Peyer's patch (tissue), 4 donors: ENCODE results near the gene DLL3. TPM values are rescaled to one million over a fixed set of nuclear protein-coding genes. Genes with fewer than 3 reads are reported as not detected.

Experiments
- DNase-seq, 3 donors: peaks; one replicate each; pipeline ENCODE4 v3.0.0-alpha.2; 2017 to 2019
- H3K27ac ChIP-seq, 4 donors: fragments of 200-600 bp; sonication (generic); one replicate each; pipeline ENCODE4 v1.5.1; 2016 to 2019
- H3K27me3 ChIP-seq, 2 donors: fragments of 200-600 bp; sonication (generic); one replicate each; pipeline ENCODE4 v1.5.1; 2019
- H3K36me3 ChIP-seq, 3 donors: fragments of 200-600 bp; sonication (generic); one replicate each; pipeline ENCODE4 v1.5.1; 2016 to 2019
- H3K4me1 ChIP-seq, 4 donors: fragments of 200-600 bp; sonication (generic); one replicate each; pipeline ENCODE4 v1.5.1; 2016 to 2019
- H3K4me3 ChIP-seq, 4 donors: fragments of 200-600 bp; sonication (generic); 1 replicate in 3 of 4; 2 replicates in 1 of 4; pipeline ENCODE4 v1.5.1; 2016 to 2019; ENCODE audit warnings: mild to moderate bottlenecking in 1 of 4
- H3K9me3 ChIP-seq, 4 donors: fragments of 200-600 bp; sonication (generic); one replicate each; pipeline ENCODE4 v1.5.1; 2016 to 2019; ENCODE audit warnings: mild to moderate bottlenecking in 1 of 4
- POLR2A ChIP-seq, 2 donors: fragments of 450-650 bp; IDR thresholded peaks; one replicate each; pipeline ENCODE4 v1.5.1; 2017; ENCODE audit warnings: antibody characterized with exemption in 2 of 2, mild to moderate bottlenecking in 2 of 2, moderate library complexity in 2 of 2
- total RNA-seq, 4 donors: library from RNA; depleted of rRNA; stranded (reverse); fragments of >200 nt; gene quantifications; one replicate each; pipeline ENCODE4 v1.1.0, GENCODE V29; 2016
- TF ChIP-seq, protein P1 (sequence below), 6 experiments: fragments of 450-650 bp in 4 of 6; fragments of 200-600 bp in 2 of 6; sonication (generic) in 1 of 6; IDR thresholded peaks; one replicate each; pipeline ENCODE4 v1.5.1; 2017 to 2019; ENCODE audit warnings: antibody characterized with exemption in 6 of 6, mild to moderate bottlenecking in 3 of 6, moderate library complexity in 1 of 6

The DLL3 gene
- total RNA-seq, 4 donors from 2014 or later: 0.47 to 0.67 TPM; not detected in 2

DNA sequence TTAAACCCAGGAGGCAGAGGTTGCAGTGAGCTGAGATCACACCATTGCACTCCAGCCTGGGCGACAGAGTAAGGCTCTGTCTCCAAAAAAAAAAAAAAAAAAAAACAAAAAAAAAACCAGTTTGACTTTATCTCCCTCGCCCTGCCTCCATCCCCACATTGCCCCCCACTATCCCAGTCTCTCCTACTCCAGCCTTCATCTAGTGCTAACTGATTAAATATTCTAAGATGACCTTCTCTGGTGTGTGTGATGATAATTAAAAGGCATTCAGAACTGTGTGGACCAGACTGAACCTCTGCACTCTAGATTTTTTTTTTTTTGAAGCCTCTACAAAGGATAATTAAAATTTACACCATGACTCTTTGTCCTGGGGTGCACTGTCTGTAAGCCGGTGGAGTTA, 6.0 kb upstream of the DLL3 start:
- no peak for DNase-seq
- Histone ChIP-seq H3K9me3 (no peaks in the 10 kb centered on the region), H3K27ac (no peak overlapping the region), H3K36me3 (peaks cover 0 to 36% (median 0%) of the 10 kb centered on the region in 3 donors), H3K27me3 (peaks cover 0 to 3% of the 10 kb centered on the region in 2 donors), H3K4me3 (no peak overlapping the region), H3K4me1 (peaks cover 0 to 3% (median 2%) of the 10 kb centered on the region in 4 donors)
- no peak for TF ChIP-seq POLR2A (IDR thresholded peaks at IDR 0.05)
- TF ChIP-seq, protein P1, sequence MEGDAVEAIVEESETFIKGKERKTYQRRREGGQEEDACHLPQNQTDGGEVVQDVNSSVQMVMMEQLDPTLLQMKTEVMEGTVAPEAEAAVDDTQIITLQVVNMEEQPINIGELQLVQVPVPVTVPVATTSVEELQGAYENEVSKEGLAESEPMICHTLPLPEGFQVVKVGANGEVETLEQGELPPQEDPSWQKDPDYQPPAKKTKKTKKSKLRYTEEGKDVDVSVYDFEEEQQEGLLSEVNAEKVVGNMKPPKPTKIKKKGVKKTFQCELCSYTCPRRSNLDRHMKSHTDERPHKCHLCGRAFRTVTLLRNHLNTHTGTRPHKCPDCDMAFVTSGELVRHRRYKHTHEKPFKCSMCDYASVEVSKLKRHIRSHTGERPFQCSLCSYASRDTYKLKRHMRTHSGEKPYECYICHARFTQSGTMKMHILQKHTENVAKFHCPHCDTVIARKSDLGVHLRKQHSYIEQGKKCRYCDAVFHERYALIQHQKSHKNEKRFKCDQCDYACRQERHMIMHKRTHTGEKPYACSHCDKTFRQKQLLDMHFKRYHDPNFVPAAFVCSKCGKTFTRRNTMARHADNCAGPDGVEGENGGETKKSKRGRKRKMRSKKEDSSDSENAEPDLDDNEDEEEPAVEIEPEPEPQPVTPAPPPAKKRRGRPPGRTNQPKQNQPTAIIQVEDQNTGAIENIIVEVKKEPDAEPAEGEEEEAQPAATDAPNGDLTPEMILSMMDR (IDR thresholded peaks at IDR 0.05): no peak

DNA sequence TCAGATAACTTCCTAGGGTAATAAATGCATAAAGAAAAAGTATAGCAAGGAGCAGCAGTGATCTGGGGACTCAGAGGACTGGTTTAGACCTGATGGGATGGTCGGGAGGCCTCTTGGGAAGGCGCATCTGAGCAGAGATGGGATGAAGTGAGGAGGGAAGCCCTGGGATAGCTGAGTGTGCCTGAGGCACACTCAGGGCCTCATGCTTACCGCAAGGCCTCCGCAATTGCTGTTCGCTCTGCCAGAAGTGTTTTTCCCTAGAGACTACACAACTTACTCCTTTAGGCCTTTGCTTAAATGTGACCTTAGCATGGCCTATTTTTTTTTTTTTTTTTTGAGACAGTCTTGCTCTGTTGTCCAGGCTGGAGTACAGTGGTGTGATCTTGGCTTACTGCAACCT, 4.1 kb upstream of the DLL3 start:
- Histone ChIP-seq H3K9me3 (no peaks in the 10 kb centered on the region), H3K27ac (no peak overlapping the region), H3K4me1 (peaks cover 0 to 19% (median 15%) of the 10 kb centered on the region in 4 donors), H3K27me3 (peaks cover 0 to 17% of the 10 kb centered on the region in 2 donors), H3K4me3 (no peak overlapping the region), H3K36me3 (peaks cover 0 to 19% (median 0%) of the 10 kb centered on the region in 3 donors)
- DNase-seq: no peak
- TF ChIP-seq POLR2A (IDR thresholded peaks at IDR 0.05): no peak
- TF ChIP-seq, protein P1 (IDR thresholded peaks at IDR 0.05): no peak

DNA sequence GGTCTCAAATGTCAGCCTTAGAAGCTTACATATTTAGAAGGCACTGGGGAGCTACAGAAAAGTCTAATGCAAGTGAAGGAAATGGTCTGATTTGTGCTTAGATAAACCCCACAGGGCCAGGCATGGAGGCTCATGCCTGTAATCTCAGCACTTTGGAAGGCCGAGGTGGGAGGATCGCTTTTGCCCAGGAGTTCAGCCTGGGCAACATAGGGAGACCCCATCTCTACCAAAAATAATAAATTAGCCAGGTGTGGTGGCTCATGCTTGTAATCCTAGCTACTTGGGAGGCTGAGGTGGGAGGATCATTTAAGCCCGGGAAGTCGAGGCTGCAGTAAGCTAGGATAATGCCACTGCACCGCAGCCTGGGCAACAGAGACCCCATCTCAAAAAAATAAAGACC, 2.7 kb upstream of the DLL3 start:
- DNase-seq: no peak
- H3K27ac ChIP-seq: no peak overlapping the region
- no peaks in the 10 kb centered on the region for H3K9me3 ChIP-seq
- H3K4me3 ChIP-seq: no peak overlapping the region
- no peak for TF ChIP-seq POLR2A (IDR thresholded peaks at IDR 0.05)
- TF ChIP-seq, protein P1 (IDR thresholded peaks at IDR 0.05): no peak
- H3K36me3 ChIP-seq: peaks cover 0 to 5% (median 0%) of the 10 kb centered on the region in 3 donors
- H3K27me3 ChIP-seq: peaks cover 0 to 17% of the 10 kb centered on the region in 2 donors
- peaks cover 0 to 19% (median 15%) of the 10 kb centered on the region in 4 donors for H3K4me1 ChIP-seq

DNA sequence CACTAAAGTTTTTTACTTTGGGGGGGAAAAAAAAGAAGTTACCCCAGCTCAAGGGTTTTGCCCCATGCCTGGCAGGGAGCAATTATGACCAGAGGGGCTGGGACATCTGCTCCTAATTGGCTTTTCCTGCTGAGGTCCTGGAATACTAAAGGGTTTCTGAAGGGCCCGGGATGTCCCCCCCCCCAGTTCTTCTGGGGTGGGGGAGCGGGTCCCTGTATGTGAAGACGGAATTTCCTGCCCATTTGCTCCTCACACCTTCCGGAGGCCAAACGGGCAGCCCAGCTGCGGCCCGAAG, 1.1 kb upstream of the DLL3 start:
- H3K36me3 ChIP-seq: no peaks in the 10 kb centered on the region
- peaks cover 0 to 17% of the 10 kb centered on the region in 2 donors for H3K27me3 ChIP-seq
- no peaks in the 10 kb centered on the region for H3K9me3 ChIP-seq
- H3K27ac ChIP-seq: no peak overlapping the region
- peaks cover 0 to 21% (median 15%) of the 10 kb centered on the region in 4 donors for H3K4me1 ChIP-seq
- peak overlapping the region in 2 of 4 donors; percentile 7 to 33 for H3K4me3 ChIP-seq
- no peak for TF ChIP-seq POLR2A (IDR thresholded peaks at IDR 0.05)
- TF ChIP-seq, protein P1 (IDR thresholded peaks at IDR 0.05): no peak
- no peak for DNase-seq

DNA sequence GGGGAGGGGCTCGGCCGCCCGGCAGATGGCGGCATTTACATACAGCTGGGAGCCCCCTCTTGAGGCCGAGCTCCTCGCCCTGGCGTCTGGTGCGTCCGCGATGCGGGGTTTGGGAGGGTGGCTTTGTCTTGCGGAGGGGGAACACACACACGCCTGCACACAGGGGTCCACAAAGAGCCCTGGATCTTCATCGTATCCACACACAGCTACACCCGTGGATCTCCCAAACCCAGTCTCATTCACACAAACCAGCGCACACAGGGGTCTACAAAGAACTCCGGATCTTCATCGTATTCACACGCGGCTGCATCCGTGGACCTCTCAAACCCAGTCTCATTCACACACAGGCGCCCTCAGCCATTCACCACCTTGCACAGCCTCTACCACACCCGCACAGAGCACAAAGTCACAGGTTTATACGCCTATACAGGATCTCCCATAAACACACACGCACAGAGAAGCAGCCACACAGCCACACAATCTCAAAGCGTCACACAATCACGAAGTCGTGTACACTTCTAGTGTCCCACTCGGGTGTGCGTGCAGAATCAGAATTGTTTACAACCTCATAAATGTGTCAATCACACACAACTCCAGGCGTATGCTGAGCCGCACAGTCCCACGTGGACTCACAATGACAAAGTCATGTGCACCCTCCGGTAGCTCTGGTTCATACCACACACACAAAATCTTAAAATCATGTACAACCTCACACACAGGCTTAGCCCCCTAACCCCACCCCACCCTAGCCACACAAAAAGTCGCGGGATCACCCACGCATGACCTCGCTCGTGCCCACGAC, 550 bp upstream of the DLL3 start:
- H3K4me3 ChIP-seq: peak overlapping the region in 3 of 4 donors; percentile 7 to 33 (median 21)
- DNase-seq: peak; percentile 46 to 66 (median 55)

More for the DNA sequence above, 550 bp upstream of the DLL3 start:
- Histone ChIP-seq H3K27ac (no peak overlapping the region), H3K4me1 (peaks cover 0 to 26% (median 15%) of the 10 kb centered on the region in 4 donors), H3K27me3 (peaks cover 0 to 17% of the 10 kb centered on the region in 2 donors), H3K36me3 (no peaks in the 10 kb centered on the region), H3K9me3 (no peaks in the 10 kb centered on the region)
- TF ChIP-seq, protein P1 (IDR thresholded peaks at IDR 0.05): peak in 4 of 6 experiments; percentile 6 to 32 (median 10)
- TF ChIP-seq POLR2A (IDR thresholded peaks at IDR 0.05): no peak
